Esophagus muscularis mucosa (tissue), 4 donors: ENCODE measurements around the gene CEP164. TPM values are rescaled to one million over a fixed set of nuclear protein-coding genes. Genes with fewer than 3 reads are reported as not detected.

Experiments
- DNase-seq: peaks from one replicate; pipeline ENCODE4 v3.0.0-alpha.2; 2017; ENCODE audit errors: extremely low spot score
- H3K27ac ChIP-seq, 4 donors: fragments of 200-600 bp; sonication (generic); replicated peaks in 1 of 4; 1 replicate in 3 of 4; 2 replicates in 1 of 4; pipeline ENCODE4 v1.5.1; 2016 to 2019; ENCODE audit warnings: mild to moderate bottlenecking in 1 of 4
- H3K27me3 ChIP-seq, 4 donors: fragments of 200-600 bp; sonication (generic); one replicate each; pipeline versions ENCODE4 v1.5.1 to v1.6.0; 2016 to 2019
- H3K36me3 ChIP-seq, 4 donors: fragments of 200-600 bp; sonication (generic); one replicate each; pipeline ENCODE4 v1.5.1; 2016 to 2019
- H3K4me1 ChIP-seq, 4 donors: fragments of 200-600 bp; sonication (generic); one replicate each; pipeline ENCODE4 v1.5.1; 2016 to 2019
- H3K4me3 ChIP-seq, 4 donors: fragments of 200-600 bp; sonication (generic); 1 replicate in 2 of 4; 2 replicates in 2 of 4; pipeline ENCODE4 v1.5.1; 2016 to 2019; ENCODE audit warnings: mild to moderate bottlenecking in 4 of 4, moderate library complexity in 1 of 4
- H3K9me3 ChIP-seq, 4 donors: fragments of 200-600 bp; sonication (generic); 1 replicate in 3 of 4; 2 replicates in 1 of 4; pipeline ENCODE4 v1.5.1; 2016 to 2019
- EP300 ChIP-seq: sonication (generic); formaldehyde crosslinking; IDR thresholded peaks from one replicate; pipeline ENCODE4 v1.6.1; 2017; ENCODE audit warnings: antibody characterized with exemption
- POLR2A ChIP-seq: fragments of 450-650 bp; IDR thresholded peaks from one replicate; pipeline ENCODE4 v1.6.1; 2017; ENCODE audit warnings: antibody characterized with exemption, moderate library complexity, mild to moderate bottlenecking, low read depth
- POLR2AphosphoS5 ChIP-seq, 2 donors: sonication (generic); formaldehyde crosslinking; IDR thresholded peaks; one replicate each; pipeline ENCODE4 v1.6.1; 2017; ENCODE audit warnings: antibody characterized with exemption in 2 of 2
- WGBS: methylation state at CpG from one replicate; pipeline ENCODE4 v1.1.5; 2018; 5-methylcytosine and 5-hydroxymethylcytosine counted together
- intact Hi-C: fragments of 100-400 bp; cut with DNase I; formaldehyde crosslinking; loops from one replicate; pipeline ENCODE4 v1.15.1; 2023
- total RNA-seq, 4 donors: library from RNA; depleted of rRNA; stranded (reverse); fragments of >200 nt; gene quantifications; one replicate each; pipeline versions ENCODE4 v1.1.0 to v1.2.1, GENCODE V29; 2016
- TF ChIP-seq, protein P1 (sequence below), 3 experiments: fragments of 200-600 bp in 2 of 3; fragments of 450-650 bp in 1 of 3; sonication (generic) in 2 of 3; IDR thresholded peaks; one replicate each; pipeline ENCODE4 v1.5.1; 2017 to 2019; ENCODE audit warnings: antibody characterized with exemption in 3 of 3, mild to moderate bottlenecking in 2 of 3, moderate library complexity in 1 of 3

CEP164 gene
- total RNA-seq, 4 donors from 2014 or later = 16.4 to 21.2 (median 18.7) TPM

DNA sequence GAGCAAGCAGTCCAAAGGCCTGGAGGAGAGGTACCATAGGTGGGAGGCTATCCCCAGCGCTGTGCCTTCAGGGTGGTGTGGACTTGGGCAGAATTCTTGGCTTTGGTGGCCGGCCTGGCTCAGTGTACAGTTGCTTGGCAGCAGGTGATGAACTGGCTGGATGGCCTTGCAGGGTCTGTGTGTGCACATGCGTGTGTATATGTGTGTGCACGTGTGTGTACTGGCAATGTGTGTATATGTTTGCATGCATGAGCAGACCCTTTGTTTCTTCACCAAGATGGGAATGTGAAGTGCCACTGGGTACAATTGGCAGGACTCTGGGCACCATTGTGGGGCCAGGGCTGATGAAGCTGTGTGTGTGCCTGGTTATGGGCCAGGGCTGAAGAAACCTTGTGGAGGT lies 53.0 kb downstream of the CEP164 start:
- peaks cover 38 to 89% (median 64%) of the 10 kb centered on the region in 4 donors for H3K36me3 ChIP-seq
- DNase-seq = no peak
- peaks cover 0 to 10% (median 0%) of the 10 kb centered on the region in 4 donors for H3K4me1 ChIP-seq
- no peak overlapping the region for H3K4me3 ChIP-seq
- H3K27ac ChIP-seq = no peak overlapping the region
- no peaks in the 10 kb centered on the region for H3K27me3 ChIP-seq
- TF ChIP-seq, protein P1, sequence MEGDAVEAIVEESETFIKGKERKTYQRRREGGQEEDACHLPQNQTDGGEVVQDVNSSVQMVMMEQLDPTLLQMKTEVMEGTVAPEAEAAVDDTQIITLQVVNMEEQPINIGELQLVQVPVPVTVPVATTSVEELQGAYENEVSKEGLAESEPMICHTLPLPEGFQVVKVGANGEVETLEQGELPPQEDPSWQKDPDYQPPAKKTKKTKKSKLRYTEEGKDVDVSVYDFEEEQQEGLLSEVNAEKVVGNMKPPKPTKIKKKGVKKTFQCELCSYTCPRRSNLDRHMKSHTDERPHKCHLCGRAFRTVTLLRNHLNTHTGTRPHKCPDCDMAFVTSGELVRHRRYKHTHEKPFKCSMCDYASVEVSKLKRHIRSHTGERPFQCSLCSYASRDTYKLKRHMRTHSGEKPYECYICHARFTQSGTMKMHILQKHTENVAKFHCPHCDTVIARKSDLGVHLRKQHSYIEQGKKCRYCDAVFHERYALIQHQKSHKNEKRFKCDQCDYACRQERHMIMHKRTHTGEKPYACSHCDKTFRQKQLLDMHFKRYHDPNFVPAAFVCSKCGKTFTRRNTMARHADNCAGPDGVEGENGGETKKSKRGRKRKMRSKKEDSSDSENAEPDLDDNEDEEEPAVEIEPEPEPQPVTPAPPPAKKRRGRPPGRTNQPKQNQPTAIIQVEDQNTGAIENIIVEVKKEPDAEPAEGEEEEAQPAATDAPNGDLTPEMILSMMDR (IDR thresholded peaks at IDR 0.05) = no peak
- no peak for TF ChIP-seq POLR2AphosphoS5 (IDR thresholded peaks at IDR 0.05)
- TF ChIP-seq POLR2A = no peak
- TF ChIP-seq EP300 = no peak
- WGBS = 93% methylated on average over 3 of the region's 4 CpGs
- H3K9me3 ChIP-seq = no peaks in the 10 kb centered on the region
- intact Hi-C loops = no loop called here

DNA sequence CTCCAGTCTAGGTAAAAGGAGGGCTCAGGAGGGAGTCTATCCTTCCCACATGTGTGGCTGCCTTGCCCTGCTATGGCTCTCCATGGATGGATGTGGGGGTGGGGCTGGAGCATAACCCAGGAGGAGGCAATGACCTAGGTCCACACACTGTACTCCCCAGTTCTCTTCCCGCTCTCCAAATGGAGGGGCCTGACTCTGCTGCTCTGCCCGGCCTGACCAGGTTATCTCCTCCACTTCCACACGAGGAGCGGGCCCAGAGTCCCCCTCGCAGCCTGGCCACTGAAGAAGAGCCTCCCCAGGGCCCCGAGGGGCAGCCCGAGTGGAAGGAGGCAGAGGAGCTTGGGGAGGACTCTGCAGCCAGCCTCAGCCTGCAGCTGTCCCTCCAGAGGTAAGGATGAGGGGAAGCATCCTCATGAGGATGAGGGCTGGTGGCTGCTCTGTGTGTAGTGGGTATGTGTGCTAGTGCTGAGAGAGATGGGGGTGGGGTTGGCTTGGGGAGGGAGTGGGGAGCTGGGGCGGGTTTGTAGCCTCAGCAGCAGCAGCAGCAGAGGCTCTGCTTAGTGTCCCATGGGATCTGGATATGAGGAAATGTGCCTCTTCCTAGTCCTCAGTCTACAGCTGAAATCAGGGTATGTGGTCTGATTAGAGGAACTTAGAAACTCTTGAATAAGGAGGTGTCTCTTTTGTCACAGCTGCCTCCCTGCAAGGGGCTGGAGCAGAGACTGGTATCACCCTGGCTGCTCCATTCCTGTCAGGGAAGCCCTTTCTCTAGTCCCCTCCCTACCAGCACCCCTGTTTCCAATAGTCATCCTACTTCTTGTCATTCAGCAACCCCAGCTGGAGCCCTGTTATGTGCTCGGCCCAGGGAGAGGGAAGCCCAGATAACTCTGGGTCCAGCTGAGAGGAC lies 54.1 kb downstream of the CEP164 start:
- peaks cover 36 to 89% (median 68%) of the 10 kb centered on the region in 4 donors for H3K36me3 ChIP-seq
- no peak for DNase-seq
- TF ChIP-seq, protein P1 (IDR thresholded peaks at IDR 0.05) = no peak
- TF ChIP-seq POLR2AphosphoS5 (IDR thresholded peaks at IDR 0.05) (no peak), EP300 (no peak), POLR2A (no peak)
- 100% methylated on average over 2 of the region's 9 CpGs for WGBS
- no peak overlapping the region for H3K27ac ChIP-seq
- intact Hi-C loops = no loop called here
- no peaks in the 10 kb centered on the region for H3K9me3 ChIP-seq
- peaks cover 0 to 10% (median 0%) of the 10 kb centered on the region in 4 donors for H3K4me1 ChIP-seq
- no peak overlapping the region for H3K4me3 ChIP-seq
- H3K27me3 ChIP-seq = no peaks in the 10 kb centered on the region

DNA sequence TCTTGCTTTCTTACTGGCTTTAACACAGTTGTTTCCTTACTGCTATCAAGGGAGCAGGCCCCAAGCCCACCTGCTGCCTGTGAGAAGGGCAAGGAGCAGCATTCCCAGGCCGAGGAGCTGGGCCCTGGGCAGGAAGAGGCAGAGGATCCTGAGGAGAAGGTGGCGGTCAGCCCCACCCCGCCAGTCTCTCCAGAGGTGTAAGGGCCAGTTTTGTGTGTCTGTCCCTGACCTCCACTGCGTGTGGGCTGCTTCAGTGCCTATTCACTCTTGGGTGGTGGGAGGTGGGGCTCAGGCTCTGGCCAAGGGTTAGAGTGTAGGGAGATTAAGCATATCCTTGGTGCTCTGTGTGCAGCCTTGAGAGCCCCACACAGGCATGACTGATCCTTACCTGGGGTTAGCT lies 55.1 kb downstream of the CEP164 start:
- Histone ChIP-seq H3K27ac (no peak overlapping the region), H3K4me1 (peaks cover 0 to 10% (median 0%) of the 10 kb centered on the region in 4 donors), H3K27me3 (no peaks in the 10 kb centered on the region), H3K36me3 (peaks cover 43 to 91% (median 73%) of the 10 kb centered on the region in 4 donors), H3K9me3 (no peaks in the 10 kb centered on the region), H3K4me3 (no peak overlapping the region)
- DNase-seq = no peak
- no peak for TF ChIP-seq EP300
- no peak for TF ChIP-seq POLR2AphosphoS5 (IDR thresholded peaks at IDR 0.05)
- TF ChIP-seq, protein P1 (IDR thresholded peaks at IDR 0.05) = no peak
- TF ChIP-seq POLR2A = no peak
- WGBS = 70% methylated on average over 2 of the region's 4 CpGs
- intact Hi-C loops = no loop called here

DNA sequence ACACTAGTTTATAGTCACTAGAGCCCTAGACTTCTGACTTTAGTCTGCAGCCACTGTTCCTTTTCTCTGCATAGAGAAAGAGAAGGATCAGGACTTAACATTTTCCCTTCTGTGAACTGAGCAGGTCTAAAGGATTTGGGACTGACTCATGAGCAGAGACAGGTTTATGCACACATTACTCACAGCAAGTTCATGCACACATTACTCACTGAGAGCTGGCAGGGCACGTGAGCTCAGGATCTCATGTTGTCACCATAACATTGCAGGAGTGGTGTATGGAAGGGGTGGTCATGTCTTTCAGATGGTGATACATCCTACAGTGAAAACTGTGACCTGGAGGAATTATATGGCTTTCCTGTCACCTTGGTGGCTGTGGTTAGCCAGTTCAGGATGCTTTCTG lies 56.4 kb downstream of the CEP164 start:
- intact Hi-C loops = no loop called here
- DNase-seq = no peak
- Histone ChIP-seq H3K9me3 (no peaks in the 10 kb centered on the region), H3K4me3 (no peak overlapping the region), H3K4me1 (peaks cover 0 to 6% (median 0%) of the 10 kb centered on the region in 4 donors), H3K27me3 (no peaks in the 10 kb centered on the region), H3K36me3 (peaks cover 47 to 97% (median 78%) of the 10 kb centered on the region in 4 donors), H3K27ac (no peak overlapping the region)
- no peak for TF ChIP-seq EP300
- TF ChIP-seq, protein P1 (IDR thresholded peaks at IDR 0.05) = no peak
- TF ChIP-seq POLR2AphosphoS5 (IDR thresholded peaks at IDR 0.05) = no peak
- no peak for TF ChIP-seq POLR2A
- 64% methylated on average over 1 of the region's 1 CpG for WGBS
